HEK293 (cell line): ENCODE data around the gene GMPR2.

ENCODE experiments used
- ELK4 ChIP-seq: IDR thresholded peaks from 2 replicates; pipeline ENCODE4 v1.6.1; 2011; ENCODE audit warnings: mild to moderate bottlenecking, low read depth, low read length, borderline replicate concordance
- IKZF3 ChIP-seq: fragments of 450-650 bp; IDR thresholded peaks from 2 replicates; pipeline ENCODE4 v1.5.0; 2018; ENCODE audit warnings: missing biosample characterization, mild to moderate bottlenecking, missing genetic modification characterization, moderate library complexity
- KLF9 ChIP-seq: fragments of 450-650 bp; formaldehyde crosslinking; IDR thresholded peaks from 2 replicates; pipeline ENCODE4 v1.5.1; 2016; ENCODE audit warnings: missing biosample characterization, missing genetic modification characterization, low read depth
- SALL2 ChIP-seq: fragments of 450-650 bp; formaldehyde crosslinking; IDR thresholded peaks from 2 replicates; pipeline ENCODE4 v1.5.0; 2017; ENCODE audit warnings: missing biosample characterization, mild to moderate bottlenecking, missing genetic modification characterization, borderline replicate concordance
- SP3 ChIP-seq: fragments of 450-650 bp; formaldehyde crosslinking; IDR thresholded peaks from 2 replicates; pipeline ENCODE4 v1.5.1; 2016; ENCODE audit warnings: missing biosample characterization, missing genetic modification characterization
- ZBTB1 ChIP-seq: fragments of 450-650 bp; formaldehyde crosslinking; IDR thresholded peaks from 2 replicates; pipeline ENCODE4 v1.5.1; 2016; ENCODE audit warnings: missing biosample characterization, missing genetic modification characterization
- ZBTB20 ChIP-seq: fragments of 450-650 bp; formaldehyde crosslinking; IDR thresholded peaks from 2 replicates; pipeline ENCODE4 v1.5.1; 2016; ENCODE audit warnings: missing biosample characterization, missing genetic modification characterization
- ZBTB48 ChIP-seq: fragments of 450-650 bp; formaldehyde crosslinking; IDR thresholded peaks from 2 replicates; pipeline ENCODE4 v1.5.1; 2016; ENCODE audit warnings: missing biosample characterization, missing genetic modification characterization
- ZBTB7A ChIP-seq: fragments of 450-650 bp; formaldehyde crosslinking; IDR thresholded peaks from 2 replicates; pipeline ENCODE4 v1.5.1; 2016; ENCODE audit warnings: low read depth, missing biosample characterization, missing genetic modification characterization
- ZBTB8A ChIP-seq: fragments of 450-650 bp; formaldehyde crosslinking; IDR thresholded peaks from 2 replicates; pipeline ENCODE4 v1.5.1; 2016; ENCODE audit warnings: missing biosample characterization, missing genetic modification characterization
- ZEB2 ChIP-seq: fragments of 450-650 bp; formaldehyde crosslinking; IDR thresholded peaks from 2 replicates; pipeline ENCODE4 v1.5.1; 2016; ENCODE audit warnings: missing biosample characterization, missing genetic modification characterization
- ZIC2 ChIP-seq: fragments of 450-650 bp; formaldehyde crosslinking; IDR thresholded peaks from 2 replicates; pipeline ENCODE4 v1.5.1; 2016; ENCODE audit warnings: missing biosample characterization, missing genetic modification characterization
- ZNF16 ChIP-seq: fragments of 450-650 bp; formaldehyde crosslinking; IDR thresholded peaks from 2 replicates; pipeline ENCODE4 v1.5.1; 2016; ENCODE audit warnings: low read depth, missing biosample characterization, missing genetic modification characterization
- ZNF223 ChIP-seq: fragments of 450-650 bp; formaldehyde crosslinking; IDR thresholded peaks from 2 replicates; pipeline ENCODE4 v1.5.1; 2016; ENCODE audit warnings: missing biosample characterization, missing genetic modification characterization
- ZNF24 ChIP-seq: fragments of 450-650 bp; formaldehyde crosslinking; IDR thresholded peaks from 2 replicates; pipeline ENCODE4 v1.5.1; 2016; ENCODE audit warnings: missing biosample characterization, missing genetic modification characterization
- ZNF292 ChIP-seq: fragments of 450-650 bp; formaldehyde crosslinking; IDR thresholded peaks from 2 replicates; pipeline ENCODE4 v1.5.1; 2016; ENCODE audit warnings: low read depth, missing biosample characterization, missing genetic modification characterization, borderline replicate concordance
- ZNF394 ChIP-seq: fragments of 450-650 bp; formaldehyde crosslinking; IDR thresholded peaks from 2 replicates; pipeline ENCODE4 v1.5.1; 2016; ENCODE audit warnings: missing biosample characterization, missing genetic modification characterization, mild to moderate bottlenecking, moderate library complexity, borderline replicate concordance
- ZNF501 ChIP-seq: fragments of 450-650 bp; formaldehyde crosslinking; IDR thresholded peaks from 2 replicates; pipeline ENCODE4 v1.5.1; 2016; ENCODE audit warnings: missing biosample characterization, missing genetic modification characterization
- ZNF555 ChIP-seq: fragments of 450-650 bp; formaldehyde crosslinking; conservative IDR thresholded peaks from 2 replicates; pipeline ENCODE4 v1.5.1; 2017; ENCODE audit warnings: missing biosample characterization, mild to moderate bottlenecking, missing genetic modification characterization, inconsistent platforms
- ZNF560 ChIP-seq: fragments of 450-650 bp; formaldehyde crosslinking; IDR thresholded peaks from 2 replicates; pipeline ENCODE4 v1.5.1; 2017; ENCODE audit warnings: missing biosample characterization, missing genetic modification characterization, borderline replicate concordance
- ZNF610 ChIP-seq: fragments of 450-650 bp; formaldehyde crosslinking; IDR thresholded peaks from 2 replicates; pipeline ENCODE4 v1.5.1; 2016; ENCODE audit warnings: missing biosample characterization, missing genetic modification characterization, borderline replicate concordance
- ZNF629 ChIP-seq: fragments of 450-650 bp; formaldehyde crosslinking; IDR thresholded peaks from 2 replicates; pipeline ENCODE4 v1.5.1; 2017; ENCODE audit warnings: missing biosample characterization, missing genetic modification characterization
- ZNF768 ChIP-seq: fragments of 450-650 bp; formaldehyde crosslinking; IDR thresholded peaks from 2 replicates; pipeline ENCODE4 v1.5.1; 2018; ENCODE audit warnings: missing biosample characterization, mild to moderate bottlenecking, missing genetic modification characterization
- ZSCAN30 ChIP-seq: fragments of 450-650 bp; IDR thresholded peaks from 2 replicates; pipeline ENCODE4 v1.5.1; 2018; ENCODE audit warnings: missing biosample characterization, mild to moderate bottlenecking, missing genetic modification characterization, moderate library complexity
- TF ChIP-seq, protein P1 (sequence below): fragments of 450-650 bp; formaldehyde crosslinking; optimal IDR thresholded peaks from 2 replicates; pipeline ENCODE3; 2016; ENCODE audit warnings: missing biosample characterization, mild to moderate bottlenecking, missing genetic modification characterization
- TF ChIP-seq, protein P2 (sequence below): fragments of 450-650 bp; formaldehyde crosslinking; IDR thresholded peaks from 2 replicates; pipeline ENCODE4 v1.5.1; 2016; ENCODE audit warnings: missing biosample characterization, missing genetic modification characterization
- TF ChIP-seq, protein P3 (sequence below): fragments of 450-650 bp; formaldehyde crosslinking; IDR thresholded peaks from 2 replicates; pipeline ENCODE4 v1.5.1; 2016; ENCODE audit warnings: missing biosample characterization, missing genetic modification characterization
- TF ChIP-seq, protein P4 (sequence below): fragments of 450-650 bp; formaldehyde crosslinking; IDR thresholded peaks from 2 replicates; pipeline ENCODE4 v1.5.1; 2016; ENCODE audit warnings: missing biosample characterization, missing genetic modification characterization, low read depth

The GMPR2 gene

DNA sequence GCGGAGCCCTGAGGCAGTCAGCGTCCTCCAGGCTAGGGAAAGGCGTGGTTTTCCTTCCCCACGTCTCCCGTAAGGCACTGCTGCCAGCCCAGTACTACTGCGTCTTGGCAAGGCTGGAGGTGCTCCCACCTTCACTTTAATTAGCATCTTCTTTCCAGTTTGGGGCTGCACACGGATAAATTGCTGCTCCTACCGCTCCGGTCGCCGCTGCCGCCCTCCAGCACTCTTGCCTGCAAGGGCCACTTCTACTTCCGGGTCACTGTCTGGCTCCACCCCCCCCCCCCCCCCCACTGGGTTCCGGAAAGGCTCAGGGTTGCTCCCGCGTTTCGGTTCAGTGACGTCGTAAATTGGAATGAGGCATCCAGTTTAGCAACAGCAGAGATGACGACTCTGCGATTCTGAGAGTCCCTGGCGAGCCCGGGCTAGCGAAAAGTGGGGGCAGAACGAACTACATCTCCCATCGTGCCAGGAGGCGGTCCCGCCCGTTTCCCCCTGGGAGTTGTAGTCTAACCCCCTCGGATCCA is 546 bp upstream of the GMPR2 start, which contains the start of gene NEDD8 (continued):
- TF ChIP-seq ZBTB48 (tag by site-specific recombination) (no peak), ZNF560 (tag by site-specific recombination) (no peak), ZNF24 (tag by site-specific recombination) (0 out of 2 replicates have a peak, but pooled peaks have one; percentile 58), KLF9 (tag by site-specific recombination) (peak; percentile 27; the same call in 1 of the 2 replicates), ZNF629 (tag by site-specific recombination) (peak; percentile 98), ZNF394 (tag by site-specific recombination) (0 out of 2 replicates have a peak, but pooled peaks have one; percentile 16), IKZF3 (tag by site-specific recombination) (0 out of 2 replicates have a peak, but pooled peaks have one; percentile 31), ZEB2 (peak; percentile 69), ZNF223 (no peak), ZNF292 (tag by site-specific recombination) (no peak), ZBTB1 (tag by site-specific recombination) (no peak), ZNF555 (tag by site-specific recombination) (no peak), SALL2 (tag by site-specific recombination) (no peak), ZNF768 (tag by site-specific recombination) (no peak), ZBTB8A (tag by site-specific recombination) (peak; percentile 42; the same call in 1 of the 2 replicates), ZBTB20 (tag by site-specific recombination) (peak; percentile 11; the same call in 1 of the 2 replicates), ZNF610 (tag by site-specific recombination) (no peak), ELK4 (0 out of 2 replicates have a peak, but pooled peaks have one; percentile 36), ZIC2 (0 out of 2 replicates have a peak, but pooled peaks have one; percentile 14), SP3 (tag by site-specific recombination) (peak; percentile 95), ZBTB7A (no peak), ZNF501 (tag by site-specific recombination) (no peak), ZNF16 (tag by site-specific recombination) (no peak), ZSCAN30 (tag by site-specific recombination) (no peak)
- TF ChIP-seq, protein P1, sequence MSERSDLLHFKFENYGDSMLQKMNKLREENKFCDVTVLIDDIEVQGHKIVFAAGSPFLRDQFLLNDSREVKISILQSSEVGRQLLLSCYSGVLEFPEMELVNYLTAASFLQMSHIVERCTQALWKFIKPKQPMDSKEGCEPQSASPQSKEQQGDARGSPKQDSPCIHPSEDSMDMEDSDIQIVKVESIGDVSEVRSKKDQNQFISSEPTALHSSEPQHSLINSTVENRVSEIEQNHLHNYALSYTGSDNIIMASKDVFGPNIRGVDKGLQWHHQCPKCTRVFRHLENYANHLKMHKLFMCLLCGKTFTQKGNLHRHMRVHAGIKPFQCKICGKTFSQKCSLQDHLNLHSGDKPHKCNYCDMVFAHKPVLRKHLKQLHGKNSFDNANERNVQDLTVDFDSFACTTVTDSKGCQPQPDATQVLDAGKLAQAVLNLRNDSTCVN (tag by site-specific recombination), result peak; percentile 18
- TF ChIP-seq, protein P2, sequence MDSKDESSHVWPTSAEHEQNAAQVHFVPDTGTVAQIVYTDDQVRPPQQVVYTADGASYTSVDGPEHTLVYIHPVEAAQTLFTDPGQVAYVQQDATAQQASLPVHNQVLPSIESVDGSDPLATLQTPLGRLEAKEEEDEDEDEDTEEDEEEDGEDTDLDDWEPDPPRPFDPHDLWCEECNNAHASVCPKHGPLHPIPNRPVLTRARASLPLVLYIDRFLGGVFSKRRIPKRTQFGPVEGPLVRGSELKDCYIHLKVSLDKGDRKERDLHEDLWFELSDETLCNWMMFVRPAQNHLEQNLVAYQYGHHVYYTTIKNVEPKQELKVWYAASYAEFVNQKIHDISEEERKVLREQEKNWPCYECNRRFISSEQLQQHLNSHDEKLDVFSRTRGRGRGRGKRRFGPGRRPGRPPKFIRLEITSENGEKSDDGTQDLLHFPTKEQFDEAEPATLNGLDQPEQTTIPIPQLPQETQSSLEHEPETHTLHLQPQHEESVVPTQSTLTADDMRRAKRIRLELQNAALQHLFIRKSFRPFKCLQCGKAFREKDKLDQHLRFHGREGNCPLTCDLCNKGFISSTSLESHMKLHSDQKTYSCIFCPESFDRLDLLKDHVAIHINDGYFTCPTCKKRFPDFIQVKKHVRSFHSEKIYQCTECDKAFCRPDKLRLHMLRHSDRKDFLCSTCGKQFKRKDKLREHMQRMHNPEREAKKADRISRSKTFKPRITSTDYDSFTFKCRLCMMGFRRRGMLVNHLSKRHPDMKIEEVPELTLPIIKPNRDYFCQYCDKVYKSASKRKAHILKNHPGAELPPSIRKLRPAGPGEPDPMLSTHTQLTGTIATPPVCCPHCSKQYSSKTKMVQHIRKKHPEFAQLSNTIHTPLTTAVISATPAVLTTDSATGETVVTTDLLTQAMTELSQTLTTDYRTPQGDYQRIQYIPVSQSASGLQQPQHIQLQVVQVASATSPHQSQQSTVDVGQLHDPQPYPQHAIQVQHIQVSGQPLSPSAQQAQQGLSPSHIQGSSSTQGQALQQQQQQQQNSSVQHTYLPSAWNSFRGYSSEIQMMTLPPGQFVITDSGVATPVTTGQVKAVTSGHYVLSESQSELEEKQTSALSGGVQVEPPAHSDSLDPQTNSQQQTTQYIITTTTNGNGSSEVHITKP (tag by site-specific recombination), result 0 out of 2 replicates have a peak, but pooled peaks have one; percentile 8
- TF ChIP-seq, protein P3, sequence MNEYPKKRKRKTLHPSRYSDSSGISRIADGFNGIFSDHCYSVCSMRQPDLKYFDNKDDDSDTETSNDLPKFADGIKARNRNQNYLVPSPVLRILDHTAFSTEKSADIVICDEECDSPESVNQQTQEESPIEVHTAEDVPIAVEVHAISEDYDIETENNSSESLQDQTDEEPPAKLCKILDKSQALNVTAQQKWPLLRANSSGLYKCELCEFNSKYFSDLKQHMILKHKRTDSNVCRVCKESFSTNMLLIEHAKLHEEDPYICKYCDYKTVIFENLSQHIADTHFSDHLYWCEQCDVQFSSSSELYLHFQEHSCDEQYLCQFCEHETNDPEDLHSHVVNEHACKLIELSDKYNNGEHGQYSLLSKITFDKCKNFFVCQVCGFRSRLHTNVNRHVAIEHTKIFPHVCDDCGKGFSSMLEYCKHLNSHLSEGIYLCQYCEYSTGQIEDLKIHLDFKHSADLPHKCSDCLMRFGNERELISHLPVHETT (tag by site-specific recombination), result peak; percentile 69; the same call in 1 of the 2 replicates
- TF ChIP-seq, protein P4, sequence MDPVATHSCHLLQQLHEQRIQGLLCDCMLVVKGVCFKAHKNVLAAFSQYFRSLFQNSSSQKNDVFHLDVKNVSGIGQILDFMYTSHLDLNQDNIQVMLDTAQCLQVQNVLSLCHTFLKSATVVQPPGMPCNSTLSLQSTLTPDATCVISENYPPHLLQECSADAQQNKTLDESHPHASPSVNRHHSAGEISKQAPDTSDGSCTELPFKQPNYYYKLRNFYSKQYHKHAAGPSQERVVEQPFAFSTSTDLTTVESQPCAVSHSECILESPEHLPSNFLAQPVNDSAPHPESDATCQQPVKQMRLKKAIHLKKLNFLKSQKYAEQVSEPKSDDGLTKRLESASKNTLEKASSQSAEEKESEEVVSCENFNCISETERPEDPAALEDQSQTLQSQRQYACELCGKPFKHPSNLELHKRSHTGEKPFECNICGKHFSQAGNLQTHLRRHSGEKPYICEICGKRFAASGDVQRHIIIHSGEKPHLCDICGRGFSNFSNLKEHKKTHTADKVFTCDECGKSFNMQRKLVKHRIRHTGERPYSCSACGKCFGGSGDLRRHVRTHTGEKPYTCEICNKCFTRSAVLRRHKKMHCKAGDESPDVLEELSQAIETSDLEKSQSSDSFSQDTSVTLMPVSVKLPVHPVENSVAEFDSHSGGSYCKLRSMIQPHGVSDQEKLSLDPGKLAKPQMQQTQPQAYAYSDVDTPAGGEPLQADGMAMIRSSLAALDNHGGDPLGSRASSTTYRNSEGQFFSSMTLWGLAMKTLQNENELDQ, result no peak
- TF ChIP-seq, all 188 proteins: peak for 32
